HG03039 (cell line): ENCODE results near the gene RAB39B.
A peak's percentile ranks its signal among the peaks of the same experiment; 100 is the strongest.

Source experiments
- ATAC-seq: cut with Tn5 transposase; IDR thresholded peaks from one replicate; pipeline ENCODE4 v1.9.1; 2021; ENCODE audit warnings: mild to moderate bottlenecking, moderate library complexity; ENCODE audit not compliant: unreplicated experiment

RAB39B gene

DNA sequence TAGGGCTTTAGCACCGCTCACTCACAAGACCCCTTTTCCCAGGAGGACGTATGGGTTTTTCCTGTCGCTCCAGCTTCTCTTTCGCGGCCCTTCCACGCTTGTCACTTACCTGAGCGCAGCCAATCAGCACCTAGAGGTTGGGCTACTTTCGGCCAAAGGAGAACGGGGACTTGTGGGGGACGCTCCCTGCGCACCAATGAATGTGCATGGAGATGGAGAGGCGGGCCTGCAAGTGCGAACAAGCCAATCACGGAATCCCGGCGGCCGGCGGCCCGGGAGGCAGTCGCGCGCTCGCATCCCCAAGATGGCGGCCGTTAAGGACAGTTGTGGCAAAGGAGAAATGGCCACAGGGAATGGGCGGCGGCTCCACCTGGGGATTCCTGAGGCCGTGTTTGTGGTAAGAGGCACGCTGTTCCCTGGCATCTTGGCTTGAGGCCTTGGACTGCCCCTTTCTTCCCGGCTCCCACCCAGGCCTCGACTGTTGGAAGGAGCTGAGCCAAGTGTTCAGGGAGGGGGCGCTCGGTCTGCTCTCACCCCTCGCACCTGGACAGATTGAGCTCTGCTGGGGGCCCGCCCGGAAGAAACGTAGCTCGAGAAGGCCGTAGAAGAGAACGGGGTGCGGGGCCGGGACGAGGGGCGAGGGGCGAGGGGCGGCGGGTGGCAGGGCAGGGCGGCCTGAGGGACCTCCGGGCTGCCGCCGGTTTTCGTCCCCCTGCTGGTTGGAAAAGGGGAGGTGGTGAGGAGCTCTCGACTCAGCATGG lies 47.9 kb downstream of the RAB39B start, which contains the start of gene VBP1:
Gene VBP1, plus strand, starts transcription at position 282 of the 761 bp plus-strand sequence. Its CDS starts 23 bp downstream, at position 305.
- ATAC-seq: peak; percentile 98

- peak; percentile 24 for ATAC-seq
Observed at GRCh38 chrX:155215443-155216178, 48.7 kb downstream of the RAB39B start.

GRCh38 chrX:155213731-155214130 lies 50.6 kb downstream of the RAB39B start:
- no peak for ATAC-seq

GRCh38 chrX:155211208-155211607 lies 53.1 kb downstream of the RAB39B start:
- ATAC-seq: no peak
